NCI-H1105 (cell line): ENCODE measurements around the gene PAGE2.
"Not testable (repeated sequence)": the region's sequence is repeated elsewhere in the genome, so short reads cannot be mapped to it uniquely, and the experiment has no call there.

Experiments
- DNase-seq: peaks from one replicate; lab custom pipeline; 2025; lab: John Stamatoyannopoulos, UW

The PAGE2 gene

GRCh38 chrX:55123900-55124299 is 35.1 kb downstream of the PAGE2 start:
- DNase-seq: no peak

DNA sequence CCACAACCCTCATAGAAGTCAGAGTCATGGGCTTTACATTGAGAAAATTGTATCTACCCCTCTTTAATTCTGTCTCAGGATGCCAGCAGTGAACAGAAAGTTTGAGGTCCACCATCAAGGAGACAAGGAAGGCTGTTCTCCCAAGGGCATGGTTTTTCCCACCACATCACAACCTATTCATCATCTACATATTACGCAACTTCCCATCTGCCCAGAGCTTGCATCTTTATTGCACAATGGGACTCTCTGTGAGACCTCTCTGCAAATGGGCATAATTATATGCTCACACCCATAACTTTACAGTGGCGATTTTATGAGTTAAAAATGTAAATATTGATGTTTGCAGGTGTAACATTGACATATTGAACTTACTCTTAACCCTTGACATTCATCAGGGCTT is 38.9 kb downstream of the PAGE2 start:
- no peak for DNase-seq

DNA sequence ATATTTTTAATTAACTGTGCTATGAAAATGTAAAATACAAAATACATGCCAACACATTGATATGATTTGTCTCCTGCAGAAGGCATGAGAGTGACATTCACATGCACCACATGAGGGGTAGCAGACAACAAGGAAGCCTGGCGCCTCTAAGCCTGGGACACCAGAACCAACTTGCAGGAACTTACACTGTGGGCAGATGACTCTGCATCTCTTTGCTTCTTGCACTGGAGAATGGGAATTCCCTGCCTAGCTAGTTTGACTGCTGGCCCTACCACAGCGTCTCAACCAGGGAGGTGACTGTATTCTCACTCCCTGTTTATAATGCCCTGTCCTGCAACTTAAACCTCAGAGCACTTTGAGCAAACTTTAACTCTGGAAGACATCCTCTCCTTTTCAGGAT is 40.5 kb downstream of the PAGE2 start:
- no peak for DNase-seq

GRCh38 chrX:55130481-55130880 is 41.7 kb downstream of the PAGE2 start:
- no peak for DNase-seq

- no peak for DNase-seq
These were observed 43.6 kb downstream of the PAGE2 start for GRCh38 chrX:55132416-55132815.

GRCh38 chrX:55135171-55135570 is 46.4 kb downstream of the PAGE2 start:
- DNase-seq: no peak

DNA sequence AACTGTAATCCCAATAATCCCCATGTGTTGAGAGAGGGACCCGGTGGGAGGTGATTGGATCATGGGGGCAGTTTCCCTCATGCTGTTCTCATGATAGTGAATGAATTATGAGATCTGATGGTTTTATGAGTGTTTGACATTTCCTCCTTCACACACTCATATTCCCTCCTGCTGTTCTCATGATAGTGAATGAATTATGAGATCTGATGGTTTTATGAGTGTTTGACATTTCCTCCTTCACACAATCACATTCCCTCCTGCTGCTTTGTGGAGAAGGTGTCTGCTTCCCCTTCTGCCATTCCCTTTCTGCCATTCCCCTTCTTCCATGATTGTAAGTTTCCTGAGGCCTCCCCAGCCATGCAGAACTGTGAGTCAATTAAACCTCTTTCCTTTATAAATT is 52.0 kb downstream of the PAGE2 start:
- not testable (repeated sequence) for DNase-seq
